ENCODE results near the gene HPCAL1.

HPCAL1 gene

GRCh38 chr2:10466801-10467200 lies 164.1 kb downstream of the HPCAL1 start:
- ChIA-PET CTCF (interaction anchor here (0.8 kb wide), 1 partner anchor 394 kb away, joined by 3 read pairs; no protein-coding TSS in a partner anchor), POLR2A (no interaction called here)
- TF ChIP-seq CTCF (IDR thresholded peaks at IDR 0.05; ENCODE audit: control extremely low read depth, extremely low read depth, low read depth, missing control alignments), result no peak
- no peak for DNase-seq (ENCODE audit: extremely low spot score)

- CTCF ChIA-PET, result no interaction called here
- TF ChIP-seq CTCF (IDR thresholded peaks at IDR 0.05; ENCODE audit: control extremely low read depth, extremely low read depth, low read depth, missing control alignments), result no peak
- DNase-seq (ENCODE audit: extremely low spot score), result no peak
- POLR2A ChIA-PET, result no interaction called here
Measured at GRCh38 chr2:10467401-10467800, 164.7 kb downstream of the HPCAL1 start.

- no peak for DNase-seq (ENCODE audit: extremely low spot score)
- POLR2A ChIA-PET, result no interaction called here
- no peak for TF ChIP-seq CTCF (IDR thresholded peaks at IDR 0.05; ENCODE audit: control extremely low read depth, extremely low read depth, low read depth, missing control alignments)
- CTCF ChIA-PET, result no interaction called here
Measured at GRCh38 chr2:10469301-10469700, 166.6 kb downstream of the HPCAL1 start.

GRCh38 chr2:10469955-10470608 lies 167.4 kb downstream of the HPCAL1 start:
- POLR2A ChIA-PET, result no interaction called here
- DNase-seq (ENCODE audit: extremely low spot score), result no peak
- no peak for TF ChIP-seq CTCF (IDR thresholded peaks at IDR 0.05; ENCODE audit: control extremely low read depth, extremely low read depth, low read depth, missing control alignments)
- CTCF ChIA-PET, result no interaction called here

- TF ChIP-seq CTCF (IDR thresholded peaks at IDR 0.05; ENCODE audit: control extremely low read depth, extremely low read depth, low read depth, missing control alignments), result no peak
- ChIA-PET POLR2A (no interaction called here), CTCF (no interaction called here)
- DNase-seq (ENCODE audit: extremely low spot score), result no peak
Measured at GRCh38 chr2:10471046-10471571, 168.4 kb downstream of the HPCAL1 start.

DNA sequence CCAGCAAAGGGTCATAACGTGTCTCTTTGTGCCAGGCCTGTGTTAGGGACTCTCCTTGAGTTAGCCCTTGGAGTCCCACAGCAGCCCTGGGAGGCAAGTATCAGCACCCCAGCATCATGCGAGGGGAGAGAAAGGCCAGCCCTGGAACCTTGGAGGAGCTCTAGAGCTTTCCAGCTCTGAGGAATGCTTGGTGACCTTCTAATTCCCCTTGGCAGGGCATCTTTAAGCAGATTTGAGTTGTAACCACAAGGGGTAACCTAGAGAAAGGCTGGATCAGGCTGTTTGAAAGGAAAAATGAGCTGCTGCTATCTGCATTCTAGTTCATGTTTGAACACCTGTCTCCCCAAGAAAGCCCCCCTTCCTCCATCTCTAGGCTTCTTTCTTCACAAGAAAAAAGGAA lies 169.3 kb downstream of the HPCAL1 start:
- no peak for DNase-seq (ENCODE audit: extremely low spot score)
- CTCF ChIA-PET, result interaction anchor here (1.4 to 1.5 kb wide), 2 partner anchors 9 to 37 kb away, joined by 4 to 5 read pairs; no protein-coding TSS in a partner anchor
- POLR2A ChIA-PET, result no interaction called here
- no peak for TF ChIP-seq CTCF (IDR thresholded peaks at IDR 0.05; ENCODE audit: control extremely low read depth, extremely low read depth, low read depth, missing control alignments)

Data from GM10248 (cell line).